Loucy (cell line): Measurements from ENCODE around the gene CREG2.

ENCODE experiments used
- CTCF ChIP-seq: fragments of 200-600 bp; sonication (generic); conservative IDR thresholded peaks from 2 replicates; pipeline ENCODE4 v1.5.1; 2014; ENCODE audit warnings: mild to moderate bottlenecking, antibody characterized with exemption, low read length
- EZH2phosphoT487 ChIP-seq: fragments of 200-600 bp; IDR thresholded peaks from 2 replicates; pipeline ENCODE4 v1.6.1; 2018; ENCODE audit warnings: antibody characterized with exemption, mild to moderate bottlenecking, moderate library complexity, borderline replicate concordance

- TF ChIP-seq CTCF: no peak
- no peak for TF ChIP-seq EZH2phosphoT487
Measured at GRCh38 chr2:101368376-101368775, 18.9 kb downstream of the CREG2 start.
